GM12892 (cell line): ENCODE data around the gene MXI1.

Source experiments
- POLR2A ChIP-seq: IDR thresholded peaks from 2 replicates; pipeline ENCODE4 v1.6.1; 2011; ENCODE audit warnings: low read depth, low read length, control low read depth
- POLR2AphosphoS5 ChIP-seq: IDR thresholded peaks from 2 replicates; pipeline ENCODE4 v1.6.1; 2011; ENCODE audit warnings: low read depth, low read length, control low read depth

GRCh38 chr10:110190170-110190569 lies 17.2 kb upstream of the MXI1 start:
- no peak for TF ChIP-seq POLR2A
- no peak for TF ChIP-seq POLR2AphosphoS5
